Lower lobe of right lung (tissue), 2 donors: ENCODE results near the gene WDR59. TPM values are rescaled to one million over a fixed set of nuclear protein-coding genes. Genes with fewer than 3 reads are reported as not detected.
"Not testable (repeated sequence)": the region's sequence is repeated elsewhere in the genome, so short reads cannot be mapped to it uniquely, and the experiment has no call there.

Source experiments
- ATAC-seq, 2 donors: fragments of 200-7000 bp; cut with Tn5 transposase; one replicate each; pipeline ENCODE4 v1.9.1; 2020 to 2022; ENCODE audit warnings: mild to moderate bottlenecking in 2 of 2, moderate library complexity in 2 of 2
- DNase-seq: peaks from one replicate; pipeline ENCODE4 v3.0.0-alpha.2; 2020
- H3K27ac ChIP-seq: fragments of 200-600 bp; one replicate; pipeline ENCODE4 v1.8.0; 2022
- H3K27me3 ChIP-seq: fragments of 200-600 bp; one replicate; pipeline ENCODE4 v1.8.0; 2022; ENCODE audit warnings: low read depth
- H3K36me3 ChIP-seq: fragments of 200-600 bp; one replicate; pipeline ENCODE4 v1.8.0; 2022; ENCODE audit warnings: mild to moderate bottlenecking
- H3K4me1 ChIP-seq: fragments of 200-600 bp; one replicate; pipeline ENCODE4 v1.8.0; 2022
- H3K4me3 ChIP-seq: fragments of 200-600 bp; one replicate; pipeline ENCODE4 v1.8.0; 2022; ENCODE audit warnings: mild to moderate bottlenecking
- H3K9me3 ChIP-seq: fragments of 200-600 bp; one replicate; pipeline ENCODE4 v1.8.0; 2022
- CTCF ChIP-seq: fragments of 200-600 bp; IDR thresholded peaks from one replicate; pipeline ENCODE4 v1.8.0; 2022; ENCODE audit warnings: antibody characterized with exemption, mild to moderate bottlenecking
- intact Hi-C: fragments of 100-400 bp; cut with DNase I; formaldehyde crosslinking; loops from one replicate; pipeline ENCODE4 v1.11.0; 2022
- total RNA-seq: library from RNA; stranded (reverse); fragmentation: NEBNext Ultra II Directional; extraction: Animal tissue kit (Norgen Biotek cat#: 25700); gene quantifications from one replicate; pipeline ENCODE4 v1.2.1, GENCODE V29; 2021
- donor health status: DM: no; HTN: yes; CAD: no; lungs with severe emphysema.

WDR59 gene
- total RNA-seq, 1 donor from 2014 or later: 49.5 TPM

GRCh38 chr16:75022567-75022966 is 37.6 kb upstream of the WDR59 start:
- TF ChIP-seq CTCF: no peak
- Histone ChIP-seq H3K4me1 (peaks cover 42% of the 10 kb centered on the region), H3K36me3 (no peaks in the 10 kb centered on the region), H3K9me3 (peaks cover 6% of the 10 kb centered on the region), H3K27ac (no peak overlapping the region), H3K4me3 (no peak overlapping the region), H3K27me3 (no peaks in the 10 kb centered on the region)
- DNase-seq (no peak), ATAC-seq (no peak)
- intact Hi-C loops: no loop called here

- peaks cover 44% of the 10 kb centered on the region for H3K4me1 ChIP-seq
- ATAC-seq: no peak
- no peak for DNase-seq
Measured at GRCh38 chr16:75021410-75021809, 36.5 kb upstream of the WDR59 start.

GRCh38 chr16:75019586-75019985 is 34.7 kb upstream of the WDR59 start:
- Histone ChIP-seq H3K27ac (no peak overlapping the region), H3K4me3 (no peak overlapping the region), H3K4me1 (peaks cover 25% of the 10 kb centered on the region), H3K36me3 (no peaks in the 10 kb centered on the region), H3K9me3 (peaks cover 6% of the 10 kb centered on the region), H3K27me3 (no peaks in the 10 kb centered on the region)
- no peak for TF ChIP-seq CTCF
- DNase-seq (no peak), ATAC-seq (no peak)
- intact Hi-C loops: no loop called here

More at GRCh38 chr16:75021410-75021809, 36.5 kb upstream of the WDR59 start:
- intact Hi-C loops: no loop called here
- Histone ChIP-seq H3K27me3 (no peaks in the 10 kb centered on the region), H3K27ac (no peak overlapping the region), H3K9me3 (peaks cover 6% of the 10 kb centered on the region), H3K36me3 (no peaks in the 10 kb centered on the region), H3K4me3 (no peak overlapping the region)
- no peak for TF ChIP-seq CTCF

- Histone ChIP-seq H3K4me1 (peaks cover 25% of the 10 kb centered on the region), H3K27me3 (no peaks in the 10 kb centered on the region), H3K36me3 (no peaks in the 10 kb centered on the region), H3K9me3 (peaks cover 6% of the 10 kb centered on the region), H3K4me3 (no peak overlapping the region), H3K27ac (no peak overlapping the region)
- DNase-seq (no peak), ATAC-seq (no peak)
- intact Hi-C loops: no loop called here
- TF ChIP-seq CTCF: no peak
Measured at GRCh38 chr16:75019007-75019406, 34.1 kb upstream of the WDR59 start.

GRCh38 chr16:75017670-75018525 is 33.0 kb upstream of the WDR59 start:
- Histone ChIP-seq H3K4me1 (peaks cover 36% of the 10 kb centered on the region), H3K27ac (no peak overlapping the region), H3K27me3 (no peaks in the 10 kb centered on the region), H3K36me3 (no peaks in the 10 kb centered on the region), H3K4me3 (no peak overlapping the region), H3K9me3 (peaks cover 6% of the 10 kb centered on the region)
- ATAC-seq (no peak), DNase-seq (no peak)
- intact Hi-C loops: no loop called here
- TF ChIP-seq CTCF: no peak

GRCh38 chr16:75016451-75017081 is 31.6 kb upstream of the WDR59 start:
- H3K4me3 ChIP-seq, intact Hi-C loops, DNase-seq, ATAC-seq, H3K9me3 ChIP-seq, H3K36me3 ChIP-seq, H3K27me3 ChIP-seq: not testable (repeated sequence)
- peak overlapping the region; percentile 29 for H3K27ac ChIP-seq
- H3K4me1 ChIP-seq: peaks cover 50% of the 10 kb centered on the region
